GM18858 (cell line): ENCODE data around the gene NEO1.

Experiments used
- ATAC-seq: cut with Tn5 transposase; IDR thresholded peaks from one replicate; pipeline ENCODE4 v1.9.1; 2021; ENCODE audit not compliant: unreplicated experiment

Gene NEO1

DNA sequence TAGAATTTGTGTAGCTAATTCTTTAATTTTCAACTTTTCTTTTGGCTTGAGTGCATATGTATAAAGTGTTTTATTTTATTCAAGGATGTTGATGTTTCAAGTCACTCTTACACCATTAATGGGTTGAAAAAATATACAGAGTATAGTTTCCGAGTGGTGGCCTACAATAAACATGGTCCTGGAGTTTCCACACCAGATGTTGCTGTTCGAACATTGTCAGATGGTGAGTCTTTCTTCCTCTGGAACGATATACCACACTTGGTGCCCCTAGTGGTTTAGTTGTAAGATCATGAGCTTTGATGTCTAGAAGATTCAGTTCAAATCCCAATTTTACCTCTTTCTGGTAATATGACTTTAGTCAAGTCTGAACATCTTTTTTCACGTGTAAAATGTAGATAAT lies 197.2 kb downstream of the NEO1 start:
- no peak for ATAC-seq

DNA sequence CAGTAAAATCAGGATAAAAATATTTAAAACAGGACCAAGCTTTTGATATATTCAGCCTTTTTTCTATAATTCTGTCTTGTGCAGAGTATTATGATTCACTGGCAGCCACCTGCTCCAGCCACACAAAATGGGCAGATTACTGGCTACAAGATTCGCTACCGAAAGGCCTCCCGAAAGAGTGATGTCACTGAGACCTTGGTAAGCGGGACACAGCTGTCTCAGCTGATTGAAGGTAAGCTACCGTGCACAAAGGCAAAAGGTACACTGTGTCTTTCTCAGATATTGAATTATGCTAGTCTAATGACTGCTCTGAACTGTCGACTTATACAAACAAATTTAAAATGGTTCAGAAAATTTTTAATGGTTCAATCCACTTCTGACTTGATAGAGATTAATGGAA lies 202.3 kb downstream of the NEO1 start:
- ATAC-seq = no peak

DNA sequence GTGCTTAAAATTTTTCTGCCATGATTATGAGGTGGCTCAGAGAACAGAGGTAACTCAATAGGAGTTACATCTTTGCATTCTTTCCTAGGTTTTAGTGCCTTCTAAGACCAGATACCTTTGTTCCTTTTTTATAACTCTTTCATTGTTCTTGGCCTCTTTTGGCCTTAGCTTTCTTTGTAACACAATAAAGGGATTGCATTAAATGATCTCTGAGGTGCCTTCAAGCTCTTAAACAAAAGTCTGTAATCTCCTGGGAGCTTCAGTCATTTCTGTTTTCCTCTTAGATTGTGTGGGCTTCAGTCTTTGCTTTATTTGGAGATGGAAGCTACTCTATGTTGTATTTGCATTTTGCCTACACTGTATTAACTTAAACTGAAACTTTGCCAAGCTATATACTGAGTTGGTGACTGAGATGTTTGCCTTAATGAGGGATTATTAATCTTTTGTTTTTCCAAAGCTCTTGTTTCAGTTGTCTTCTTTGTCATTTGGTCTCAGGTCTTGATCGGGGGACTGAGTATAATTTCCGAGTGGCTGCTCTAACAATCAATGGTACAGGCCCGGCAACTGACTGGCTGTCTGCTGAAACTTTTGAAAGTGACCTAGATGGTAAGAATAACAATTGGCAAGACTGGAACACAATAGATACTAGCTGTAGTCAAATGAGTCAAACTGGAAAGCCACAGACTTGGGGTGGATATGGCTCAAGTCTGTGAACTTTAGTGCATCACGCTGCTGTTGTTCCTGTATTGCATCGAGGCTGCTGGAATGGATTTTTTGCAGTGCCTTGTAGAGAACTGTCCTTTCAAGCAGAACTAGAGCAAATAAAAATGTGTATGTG lies 206.2 kb downstream of the NEO1 start:
- ATAC-seq = peak; percentile 46

DNA sequence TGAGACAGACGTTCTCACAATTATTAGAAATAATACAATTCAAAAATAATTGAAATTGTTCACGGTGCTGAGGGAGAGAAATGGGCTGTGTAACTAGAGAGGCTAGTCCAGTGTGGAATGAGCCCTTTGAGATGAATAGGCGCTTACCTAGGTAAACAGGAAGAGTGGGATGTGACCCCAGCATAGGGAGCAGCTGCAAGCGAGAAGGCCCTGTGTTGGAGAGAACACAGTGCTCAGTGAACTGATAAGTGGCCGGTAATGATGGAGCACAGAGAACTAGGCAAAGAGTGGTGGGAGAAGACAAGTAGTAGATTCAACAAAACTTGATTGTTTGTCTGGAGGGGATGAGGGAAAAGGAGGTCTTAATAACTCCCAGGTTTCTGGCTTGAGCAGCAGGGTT lies 212.6 kb downstream of the NEO1 start:
- no peak for ATAC-seq

DNA sequence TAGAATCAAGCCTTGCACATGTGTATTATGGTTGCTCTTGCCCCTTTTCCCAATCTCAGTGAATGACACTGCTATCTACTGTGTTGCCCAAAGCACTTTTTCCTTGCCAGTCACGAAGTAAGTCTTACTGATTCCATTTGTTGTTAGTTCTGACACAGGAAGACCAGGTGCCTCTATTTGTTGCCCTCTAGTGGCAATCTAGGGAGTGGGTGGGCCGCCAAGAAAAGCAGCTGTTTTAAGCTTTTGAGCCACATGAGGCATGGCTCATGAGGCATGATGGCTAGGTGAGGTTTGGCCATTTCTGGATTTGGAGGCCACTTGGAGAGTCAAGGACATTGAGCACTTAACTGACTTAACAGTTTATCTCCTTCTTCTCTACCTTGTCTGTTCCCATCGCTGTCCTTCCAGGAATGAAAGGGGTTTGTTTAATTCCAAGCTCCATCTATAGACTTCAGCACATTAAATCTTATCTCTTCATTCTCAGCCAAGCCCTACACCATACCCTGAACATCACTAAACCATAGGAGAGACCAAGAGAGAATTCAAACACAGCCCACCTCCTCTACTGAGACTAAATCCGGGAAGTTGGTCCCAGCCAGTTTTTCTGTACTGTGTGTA lies 213.4 kb downstream of the NEO1 start:
- no peak for ATAC-seq

DNA sequence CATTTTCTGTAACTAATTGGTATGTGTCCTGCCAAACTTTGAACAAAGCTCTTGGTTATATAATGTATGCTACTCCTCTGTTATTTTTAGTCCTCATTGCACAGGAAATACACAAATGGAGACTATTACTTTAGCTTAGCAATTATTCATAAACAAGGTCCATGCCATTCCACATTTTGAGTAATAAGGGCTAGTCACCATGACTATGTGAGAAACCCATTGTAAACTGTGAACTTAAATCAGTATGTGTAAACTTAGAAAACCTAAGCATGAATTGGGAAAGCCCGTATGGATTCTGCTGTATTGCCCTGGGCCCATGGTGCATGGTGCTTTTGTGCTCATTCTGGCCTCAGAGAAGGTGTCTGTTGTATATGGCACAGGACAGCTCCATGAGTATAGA lies 216.2 kb downstream of the NEO1 start:
- ATAC-seq = no peak

DNA sequence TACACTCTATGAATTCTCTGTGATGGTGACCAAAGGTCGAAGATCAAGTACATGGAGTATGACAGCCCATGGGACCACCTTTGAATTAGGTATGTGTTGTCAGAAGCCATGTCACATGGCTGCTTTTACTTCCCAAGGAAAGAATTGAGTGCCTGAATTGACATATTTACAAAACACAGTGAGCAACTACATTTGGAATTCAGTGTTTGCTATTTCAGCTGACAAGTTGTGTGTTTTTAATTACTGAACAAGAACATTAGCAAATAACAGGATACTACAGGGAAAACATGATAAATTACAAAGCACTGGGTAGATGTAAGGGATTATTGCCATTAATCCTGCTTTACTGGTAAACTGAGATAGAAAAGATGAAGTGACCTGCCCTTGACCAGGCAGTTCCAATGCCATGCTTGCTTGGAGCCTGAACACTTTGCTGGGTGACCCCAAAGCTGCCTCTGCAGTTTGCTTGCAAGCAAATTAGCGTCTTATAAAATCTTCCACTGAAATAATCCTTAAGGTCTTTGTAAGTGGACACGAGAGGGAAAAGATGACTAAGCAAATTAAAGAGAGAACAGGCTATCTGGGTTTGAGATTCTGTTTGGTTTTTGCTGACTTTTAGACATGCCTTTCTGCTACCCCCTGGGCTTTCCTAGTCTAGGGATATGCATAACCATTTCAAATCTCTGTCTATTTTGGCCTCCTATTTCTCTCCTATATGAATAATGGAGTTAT lies 218.3 kb downstream of the NEO1 start:
- no peak for ATAC-seq

DNA sequence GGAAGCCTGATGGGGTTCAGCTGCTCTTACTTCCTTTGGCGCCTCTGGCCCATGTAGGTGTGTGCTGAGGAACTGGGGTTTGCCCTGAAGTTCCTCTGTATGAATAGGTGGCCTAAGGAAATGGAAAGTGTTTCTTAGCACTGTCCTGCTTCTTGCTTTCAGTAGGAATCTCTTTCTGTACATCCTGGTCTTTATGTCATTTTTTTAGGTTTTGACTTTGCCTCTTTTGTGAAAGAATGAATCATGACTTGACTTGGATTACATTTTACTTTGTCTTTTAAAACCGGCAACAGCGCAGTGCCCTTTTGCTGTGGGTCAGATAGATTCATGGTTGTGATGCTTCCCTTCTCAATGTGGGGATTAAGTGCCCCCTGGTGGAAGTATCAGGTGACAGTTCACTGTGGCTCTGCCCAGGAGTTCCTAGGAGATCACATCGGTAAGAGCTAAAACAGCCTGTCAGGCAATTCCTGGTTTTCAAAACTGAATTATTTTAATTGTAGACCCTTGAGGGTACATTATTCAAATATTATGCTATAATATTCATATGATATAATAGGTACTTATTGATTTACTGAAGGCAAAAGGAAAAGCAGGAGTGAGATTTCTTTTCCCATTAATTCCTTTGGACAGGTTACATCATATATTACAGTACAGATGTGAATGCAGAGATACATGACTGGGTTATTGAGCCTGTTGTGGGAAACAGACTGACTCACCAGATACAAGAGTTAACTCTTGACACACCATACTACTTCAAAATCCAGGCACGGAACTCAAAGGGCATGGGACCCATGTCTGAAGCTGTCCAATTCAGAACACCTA lies 221.1 kb downstream of the NEO1 start:
- ATAC-seq = no peak

DNA sequence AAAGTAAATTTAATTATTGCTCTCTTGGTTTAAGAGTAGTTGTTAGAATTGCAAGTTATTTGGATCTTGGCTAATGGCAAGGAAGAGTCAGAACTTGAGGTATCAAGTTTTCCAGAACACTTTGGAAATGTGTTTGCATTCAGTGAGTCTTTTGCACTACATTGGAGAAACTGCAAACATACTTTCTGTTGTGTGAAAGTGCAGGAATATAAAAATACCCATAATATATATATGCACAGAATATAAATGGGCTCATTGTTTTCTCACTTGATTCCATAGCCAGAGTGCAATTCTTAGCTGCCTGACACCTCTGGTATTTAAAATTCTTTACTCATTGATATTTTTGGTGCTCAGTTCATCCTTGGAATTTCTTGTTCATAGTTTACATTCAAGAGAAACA lies 223.6 kb downstream of the NEO1 start:
- no peak for ATAC-seq

DNA sequence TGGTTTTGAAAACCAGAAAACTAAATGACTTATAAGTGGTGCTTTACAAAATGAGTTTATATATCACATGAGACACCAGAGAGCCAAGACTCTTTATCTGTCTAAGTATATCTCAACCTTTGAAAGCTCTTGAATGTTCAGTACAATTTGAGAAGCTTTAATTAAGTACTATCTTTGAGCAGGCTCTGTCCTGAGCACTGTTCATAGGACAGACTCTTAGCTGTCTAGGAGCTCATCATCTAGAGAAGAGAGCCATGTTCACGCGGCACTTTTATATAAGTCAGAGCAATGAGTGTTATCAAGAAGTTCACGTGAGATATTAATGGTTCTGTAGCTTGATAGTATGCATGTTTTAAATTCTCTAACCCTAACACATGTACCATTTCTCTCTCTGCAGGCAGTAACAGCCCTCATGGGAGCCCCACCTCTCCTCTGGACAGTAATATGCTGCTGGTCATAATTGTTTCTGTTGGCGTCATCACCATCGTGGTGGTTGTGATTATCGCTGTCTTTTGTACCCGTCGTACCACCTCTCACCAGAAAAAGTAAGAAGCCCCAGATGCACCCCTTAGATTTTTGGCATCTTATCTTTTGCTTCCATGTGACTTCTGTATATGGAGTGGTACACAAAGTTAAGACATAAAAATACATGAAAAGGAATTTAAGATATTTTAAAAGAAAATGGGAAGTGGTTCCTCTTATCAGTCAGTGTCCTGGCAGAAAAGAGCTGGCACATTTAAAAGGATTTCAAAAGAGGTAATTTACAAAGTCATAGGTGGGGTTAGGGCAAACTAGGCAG lies 230.5 kb downstream of the NEO1 start:
- ATAC-seq = no peak

DNA sequence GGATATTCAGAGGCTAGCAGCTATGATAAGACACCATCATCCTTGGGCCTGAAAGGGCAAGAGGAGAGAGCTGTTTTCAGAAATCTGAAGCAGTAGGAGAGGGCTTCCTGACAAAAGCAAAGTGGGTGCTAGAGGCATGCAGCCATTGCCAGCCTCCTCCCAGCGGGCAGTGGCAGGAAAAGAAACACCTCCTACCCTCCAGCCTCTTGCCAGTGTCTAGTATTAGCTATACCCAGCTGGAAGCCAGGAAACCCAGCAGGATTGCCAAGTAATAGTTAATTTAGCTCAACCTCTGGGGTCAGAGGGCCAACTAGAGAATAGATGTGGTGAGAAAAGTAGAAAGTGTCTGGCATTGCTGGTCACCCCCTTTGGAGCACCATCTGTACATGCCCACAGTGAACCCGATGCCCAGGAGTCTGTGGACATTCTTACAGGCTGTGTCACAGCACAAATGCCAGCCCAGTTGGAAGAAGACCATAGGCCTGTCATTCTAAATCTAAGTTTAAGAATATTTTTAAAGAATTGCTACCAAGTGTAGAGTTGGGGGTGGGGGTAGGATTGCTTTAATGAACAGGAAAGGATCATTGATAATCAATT lies 231.2 kb downstream of the NEO1 start:
- no peak for ATAC-seq

DNA sequence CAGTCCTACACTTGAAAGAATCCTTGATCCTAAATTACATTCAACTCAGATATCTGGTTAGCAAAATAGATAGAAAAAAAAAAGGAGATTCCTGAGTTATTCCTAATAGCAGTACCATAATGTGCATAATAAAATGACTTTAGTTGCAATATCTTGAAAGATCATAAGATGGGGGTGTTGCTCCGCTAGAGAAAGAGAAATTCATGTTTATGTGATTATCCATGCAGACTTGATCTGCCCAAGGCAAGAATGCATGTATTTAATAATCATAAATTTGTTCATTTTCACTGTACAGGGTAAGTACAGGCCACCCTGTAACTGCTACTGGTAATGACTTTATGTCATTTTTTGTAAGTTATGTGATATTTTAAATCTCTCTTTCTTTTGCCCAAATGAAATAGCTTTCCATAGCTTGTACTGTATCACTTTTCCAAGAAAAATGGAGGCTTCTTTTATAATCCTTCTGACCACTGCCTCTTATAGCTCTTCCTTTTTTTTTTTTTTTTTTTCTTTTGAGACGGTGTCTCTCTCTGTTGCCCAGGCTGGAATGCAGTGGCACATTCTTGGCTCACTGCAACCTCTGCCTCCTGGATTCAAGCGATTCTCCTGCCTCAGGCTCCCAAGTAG lies 231.9 kb downstream of the NEO1 start:
- ATAC-seq = no peak

DNA sequence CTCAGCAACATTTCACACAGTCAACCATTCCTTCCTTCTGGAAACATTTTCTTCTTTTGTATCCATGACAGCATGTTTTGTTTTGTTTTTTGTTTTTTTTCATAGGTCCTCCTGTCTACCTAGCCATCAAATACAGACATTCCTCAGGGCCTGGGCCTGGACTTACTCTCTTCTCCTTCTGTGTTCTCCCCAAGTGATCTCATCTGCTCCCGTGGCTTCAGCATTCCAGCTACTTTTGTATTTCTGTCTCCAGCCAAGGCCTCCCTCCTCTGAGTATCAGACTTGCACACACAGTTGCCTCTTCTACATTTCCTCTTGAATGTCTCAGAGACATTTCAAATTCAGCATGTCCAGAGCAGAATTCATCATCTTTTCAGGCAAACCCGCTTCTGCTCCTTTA lies 234.0 kb downstream of the NEO1 start:
- ATAC-seq = no peak

DNA sequence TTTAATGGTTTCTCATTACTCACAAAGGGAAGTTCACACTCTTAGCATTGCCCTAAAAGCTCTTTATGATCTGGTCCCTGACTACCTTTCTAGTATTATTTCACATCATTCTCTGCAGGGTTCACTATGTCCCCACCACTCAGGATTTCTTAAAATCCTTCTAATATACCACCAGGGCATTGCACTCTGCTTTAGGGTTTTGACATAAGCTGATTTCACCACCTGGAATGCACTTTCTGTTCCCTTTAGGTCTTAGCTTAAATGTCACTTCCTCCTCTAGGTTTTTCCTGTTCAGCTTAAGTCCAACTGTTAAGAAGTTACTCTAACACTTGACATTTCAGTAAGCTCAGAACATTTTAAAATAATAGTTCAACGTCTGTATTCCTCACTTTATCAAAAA lies 234.8 kb downstream of the NEO1 start:
- no peak for ATAC-seq

DNA sequence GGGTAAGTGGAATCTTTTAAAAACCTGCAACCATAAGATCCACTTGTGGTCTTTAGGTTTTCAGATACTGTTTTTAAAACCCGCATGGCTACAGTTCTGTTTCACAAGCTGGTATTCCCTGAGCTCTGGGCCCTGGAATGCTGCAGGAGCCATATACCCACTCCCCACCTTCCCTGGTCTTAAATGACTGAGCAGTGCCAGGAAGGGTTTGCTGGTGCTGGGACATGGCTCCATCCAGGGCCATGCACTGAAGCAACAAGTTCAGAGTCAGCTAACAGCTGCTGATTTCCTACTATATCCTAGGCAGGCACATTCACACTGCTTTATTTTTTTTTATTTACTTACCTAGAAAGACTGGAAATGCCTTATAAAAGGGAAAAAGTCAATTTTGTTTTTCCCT lies 239.2 kb downstream of the NEO1 start:
- ATAC-seq = no peak

DNA sequence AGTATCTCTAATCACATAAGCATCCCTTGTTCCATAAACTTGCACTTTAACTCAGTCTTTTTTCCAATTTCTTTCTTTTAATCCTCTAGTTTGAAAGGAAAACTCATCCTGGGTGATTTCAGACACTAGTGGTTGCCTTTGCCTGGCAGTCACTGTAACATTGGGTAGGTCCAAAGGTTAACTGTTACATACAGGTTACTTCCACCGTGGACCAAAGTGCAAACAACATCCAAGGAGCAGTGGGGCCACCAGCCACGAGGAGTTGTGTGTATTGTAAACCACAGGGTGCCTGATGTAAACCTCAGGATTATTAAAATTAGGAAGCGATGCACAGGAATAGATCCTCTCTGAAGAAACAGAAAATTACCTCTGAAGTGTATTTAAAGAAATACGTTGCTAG lies 241.5 kb downstream of the NEO1 start:
- no peak for ATAC-seq

DNA sequence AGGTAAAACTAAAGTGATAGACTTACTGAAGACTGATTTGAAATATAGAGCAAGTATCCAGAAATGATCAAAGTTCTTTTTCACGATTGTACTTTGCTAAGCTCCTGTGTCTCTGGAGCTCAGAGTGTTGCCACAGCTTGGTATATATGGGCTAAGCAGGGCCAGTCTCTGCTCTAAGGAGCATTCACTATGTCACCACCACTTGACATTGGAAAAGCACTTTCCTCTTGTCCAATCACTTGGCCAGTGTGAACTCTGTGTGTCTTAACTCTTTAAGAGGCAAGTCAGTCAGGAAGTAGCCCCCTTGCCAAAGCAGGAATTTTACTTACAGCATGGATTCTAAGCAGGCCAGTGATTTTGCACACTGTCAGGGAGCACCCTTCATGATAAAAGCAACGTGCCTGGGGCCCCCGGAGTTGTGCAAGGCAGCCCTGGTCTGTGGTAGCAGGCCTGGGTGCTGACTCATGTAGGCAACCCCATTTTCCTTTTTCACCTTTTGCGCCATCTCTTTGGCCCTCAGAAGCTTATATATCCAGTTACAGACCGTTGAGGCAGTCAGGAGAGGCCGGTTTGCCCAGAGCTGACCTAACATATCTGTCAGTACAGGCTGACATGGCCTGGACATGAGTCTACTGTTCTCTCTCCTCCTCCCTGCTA lies 243.5 kb downstream of the NEO1 start:
- no peak for ATAC-seq

DNA sequence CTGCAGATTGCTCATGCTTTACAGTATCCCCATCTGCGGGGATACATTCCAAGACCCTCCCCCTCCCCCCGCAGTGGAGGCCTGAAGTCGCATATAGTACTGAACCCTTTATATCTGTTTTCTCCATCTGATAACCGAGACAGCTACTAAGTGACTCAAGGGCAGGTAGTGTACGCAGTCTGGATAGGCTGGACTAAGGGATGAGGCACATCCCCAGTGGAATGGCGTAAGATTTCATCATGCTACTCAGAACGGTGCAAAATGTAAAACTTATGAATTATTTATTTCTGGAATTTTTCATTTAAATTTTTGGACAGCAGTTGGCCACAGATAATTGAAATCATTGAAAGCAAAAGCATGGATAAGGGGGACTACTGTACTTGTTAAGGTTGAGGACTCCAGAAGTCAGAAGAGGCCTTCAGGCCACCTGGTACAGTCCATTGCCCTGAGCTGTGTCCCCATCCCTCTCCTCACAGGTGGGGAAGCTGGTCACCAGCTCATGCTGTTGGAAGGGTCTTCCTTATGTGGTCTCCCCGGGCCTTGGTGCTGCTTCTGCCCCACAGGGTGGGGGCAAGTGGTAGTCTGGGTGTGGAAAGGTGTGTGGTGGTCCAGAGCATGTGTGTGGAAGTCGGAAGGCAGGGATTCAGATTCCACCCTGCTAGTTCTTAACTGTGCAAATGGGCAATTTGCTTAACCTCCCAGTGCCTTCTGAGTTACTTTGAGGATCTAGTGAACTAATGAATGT lies 244.5 kb downstream of the NEO1 start:
- no peak for ATAC-seq
